ENCODE data around the gene SMCO4. TPM values are rescaled to one million over a fixed set of nuclear protein-coding genes. Genes with fewer than 3 reads are reported as not detected.

The SMCO4 gene
- total RNA-seq, 1 experiment from 2014 or later = 14.1 TPM

- ATAC-seq (no peak), DNase-seq (ENCODE audit: low read depth, low spot score) (no peak)
- intact Hi-C loops (cut with micrococcal nuclease; ENCODE audit: unreplicated experiment) (no loop called here), in situ Hi-C loops (cut with HindIII; ENCODE audit: low pct_unique_long_range_greater_than_20kb, low sequenced_read_pairs) (no loop called here)
- Histone ChIP-seq H3K4me1 (ENCODE audit: control insufficient read depth, insufficient read depth, low read length) (no peaks in the 10 kb centered on the region), H3K27ac (ENCODE audit: low read length) (no peak overlapping the region), H3K9me3 (ENCODE audit: control insufficient read depth, insufficient read depth, low read depth, low read length) (no peaks in the 10 kb centered on the region), H3K36me3 (ENCODE audit: control insufficient read depth, insufficient read depth, low read length) (no peaks in the 10 kb centered on the region), H3K27me3 (ENCODE audit: control insufficient read depth, insufficient read depth, low read length) (no peaks in the 10 kb centered on the region), H3K4me3 (ENCODE audit: low read depth in 2 of 2, low read length in 2 of 2) (no peak overlapping the region)
- no peak for TF ChIP-seq SIN3A (IDR thresholded peaks at IDR 0.05; ENCODE audit: borderline replicate concordance, insufficient read depth, low read depth, low read length)
- TF ChIP-seq CTCF (IDR thresholded peaks at IDR 0.05) = no peak
- TF ChIP-seq POLR2AphosphoS5 (IDR thresholded peaks at IDR 0.05; ENCODE audit: low read depth, low read length) = no peak
- TF ChIP-seq TCF7L2 (IDR thresholded peaks at IDR 0.05; ENCODE audit: low read depth, low read length) = no peak
- TF ChIP-seq REST (IDR thresholded peaks at IDR 0.05; ENCODE audit: insufficient read depth in 1 of 2, low read depth in 2 of 2, low read length in 1 of 2) = no peak
- ChIA-PET POLR2A (no interaction called here), CTCF (no interaction called here)
- BruUV-seq (replicated peaks) = no TSS peak
Observed at GRCh38 chr11:93528757-93529645, 14.2 kb downstream of the SMCO4 start.

- H3K27me3 ChIP-seq (ENCODE audit: control insufficient read depth, insufficient read depth, low read length) = no peaks in the 10 kb centered on the region
- H3K9me3 ChIP-seq (ENCODE audit: control insufficient read depth, insufficient read depth, low read depth, low read length) = no peaks in the 10 kb centered on the region
- H3K27ac ChIP-seq (ENCODE audit: low read length) = no peak overlapping the region
- TF ChIP-seq REST (IDR thresholded peaks at IDR 0.05; ENCODE audit: insufficient read depth in 1 of 2, low read depth in 2 of 2, low read length in 1 of 2) (no peak), SIN3A (IDR thresholded peaks at IDR 0.05; ENCODE audit: borderline replicate concordance, insufficient read depth, low read depth, low read length) (no peak), TCF7L2 (IDR thresholded peaks at IDR 0.05; ENCODE audit: low read depth, low read length) (no peak), POLR2AphosphoS5 (IDR thresholded peaks at IDR 0.05; ENCODE audit: low read depth, low read length) (no peak), CTCF (IDR thresholded peaks at IDR 0.05) (no peak)
- no peaks in the 10 kb centered on the region for H3K36me3 ChIP-seq (ENCODE audit: control insufficient read depth, insufficient read depth, low read length)
- no TSS peak for BruUV-seq (replicated peaks)
- in situ Hi-C loops (cut with HindIII; ENCODE audit: low pct_unique_long_range_greater_than_20kb, low sequenced_read_pairs) = no loop called here
- no peak for DNase-seq (ENCODE audit: low read depth, low spot score)
- intact Hi-C loops (cut with micrococcal nuclease; ENCODE audit: unreplicated experiment) = no loop called here
- H3K4me1 ChIP-seq (ENCODE audit: control insufficient read depth, insufficient read depth, low read length) = no peaks in the 10 kb centered on the region
- no peak overlapping the region for H3K4me3 ChIP-seq (ENCODE audit: low read depth in 2 of 2, low read length in 2 of 2)
- POLR2A ChIA-PET = no interaction called here
- CTCF ChIA-PET = no interaction called here
- ATAC-seq = no peak
Observed at GRCh38 chr11:93528252-93528651, 14.9 kb downstream of the SMCO4 start.

Measured in Panc1 (cell line).